GM13977 (cell line): Measurements from ENCODE around the gene CCN5.

Experiments used
- DNase-seq: peaks from one replicate; pipeline ENCODE4 v3.0.0; 2012; ENCODE audit warnings: low spot score
- in situ Hi-C: fragments of 300-500 bp; cut with MboI; formaldehyde crosslinking; loops from one replicate; pipeline ENCODE4 v1.12.0; 2022; ENCODE audit warnings: low sequenced_read_pairs, low pct_unique_long_range_greater_than_20kb, mixed read lengths, inconsistent platforms; ENCODE audit not compliant: unreplicated experiment
- TF ChIP-seq, protein P1 (sequence below): IDR thresholded peaks from 2 replicates; pipeline ENCODE4 v1.5.1; 2012; ENCODE audit warnings: mild to moderate bottlenecking, control low read depth; ENCODE audit not compliant: insufficient read depth; ENCODE audit errors: extremely low read depth, missing control alignments

Gene CCN5

DNA sequence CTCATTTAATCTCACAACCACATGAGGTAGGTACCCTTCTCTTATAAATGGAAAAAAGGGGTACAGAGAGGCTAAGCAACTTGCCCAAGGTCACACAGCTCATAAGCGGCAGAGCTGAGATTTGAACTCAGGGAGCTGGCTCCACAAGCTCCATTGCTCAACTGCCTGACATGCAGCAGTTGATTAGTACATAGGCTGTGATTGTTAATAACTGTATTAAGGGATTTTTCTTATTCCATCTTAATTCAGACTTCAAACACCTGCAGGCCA, 6.6 kb downstream of the CCN5 start:
- DNase-seq, result no peak
- TF ChIP-seq, protein P1, sequence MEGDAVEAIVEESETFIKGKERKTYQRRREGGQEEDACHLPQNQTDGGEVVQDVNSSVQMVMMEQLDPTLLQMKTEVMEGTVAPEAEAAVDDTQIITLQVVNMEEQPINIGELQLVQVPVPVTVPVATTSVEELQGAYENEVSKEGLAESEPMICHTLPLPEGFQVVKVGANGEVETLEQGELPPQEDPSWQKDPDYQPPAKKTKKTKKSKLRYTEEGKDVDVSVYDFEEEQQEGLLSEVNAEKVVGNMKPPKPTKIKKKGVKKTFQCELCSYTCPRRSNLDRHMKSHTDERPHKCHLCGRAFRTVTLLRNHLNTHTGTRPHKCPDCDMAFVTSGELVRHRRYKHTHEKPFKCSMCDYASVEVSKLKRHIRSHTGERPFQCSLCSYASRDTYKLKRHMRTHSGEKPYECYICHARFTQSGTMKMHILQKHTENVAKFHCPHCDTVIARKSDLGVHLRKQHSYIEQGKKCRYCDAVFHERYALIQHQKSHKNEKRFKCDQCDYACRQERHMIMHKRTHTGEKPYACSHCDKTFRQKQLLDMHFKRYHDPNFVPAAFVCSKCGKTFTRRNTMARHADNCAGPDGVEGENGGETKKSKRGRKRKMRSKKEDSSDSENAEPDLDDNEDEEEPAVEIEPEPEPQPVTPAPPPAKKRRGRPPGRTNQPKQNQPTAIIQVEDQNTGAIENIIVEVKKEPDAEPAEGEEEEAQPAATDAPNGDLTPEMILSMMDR, result no peak
- in situ Hi-C loops, result no loop called here

DNA sequence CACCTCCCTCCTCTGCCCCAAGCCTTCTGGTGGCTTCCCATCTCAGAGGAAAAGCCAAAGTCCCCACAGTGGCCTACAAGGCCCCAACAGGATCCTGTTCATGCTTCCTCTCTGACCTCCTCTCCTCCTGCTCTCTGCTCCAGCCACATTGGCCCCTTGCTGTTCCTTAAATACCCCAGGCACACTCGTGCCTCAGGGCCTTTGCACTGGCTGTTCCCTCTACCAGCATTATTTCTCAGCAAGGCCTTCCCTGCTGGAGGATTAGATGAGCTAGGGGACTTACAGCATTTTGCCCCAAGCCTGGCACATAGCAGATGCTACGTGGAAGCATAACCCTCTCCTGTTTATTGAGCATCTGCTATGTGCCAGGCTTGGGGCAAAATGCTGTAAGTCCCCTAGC, 7.8 kb downstream of the CCN5 start:
- TF ChIP-seq, protein P1, result no peak
- in situ Hi-C loops, result no loop called here

DNA sequence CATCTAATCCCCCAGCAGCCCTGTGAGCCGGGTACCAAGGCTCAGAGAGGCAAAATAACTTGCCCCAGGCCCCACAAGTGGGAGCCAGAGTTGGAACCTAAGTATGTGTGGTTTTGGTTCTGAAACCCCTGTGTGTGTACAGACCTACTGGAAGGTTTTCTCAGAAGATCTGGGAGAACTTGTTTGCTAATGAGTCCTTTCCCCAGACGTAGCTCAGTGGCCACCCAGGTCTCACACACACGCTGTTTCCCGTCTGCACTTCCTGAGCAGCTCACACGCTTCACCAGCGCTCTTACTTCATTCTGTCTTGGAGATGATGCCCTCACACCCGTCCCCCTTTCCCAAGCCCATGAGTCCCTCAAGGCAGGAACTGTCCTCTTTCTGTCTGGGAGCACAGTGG, 8.2 kb downstream of the CCN5 start:
- DNase-seq, result no peak
- TF ChIP-seq, protein P1, result no peak
- in situ Hi-C loops, result no loop called here

More for the DNA sequence above, 7.8 kb downstream of the CCN5 start:
- no peak for DNase-seq

DNA sequence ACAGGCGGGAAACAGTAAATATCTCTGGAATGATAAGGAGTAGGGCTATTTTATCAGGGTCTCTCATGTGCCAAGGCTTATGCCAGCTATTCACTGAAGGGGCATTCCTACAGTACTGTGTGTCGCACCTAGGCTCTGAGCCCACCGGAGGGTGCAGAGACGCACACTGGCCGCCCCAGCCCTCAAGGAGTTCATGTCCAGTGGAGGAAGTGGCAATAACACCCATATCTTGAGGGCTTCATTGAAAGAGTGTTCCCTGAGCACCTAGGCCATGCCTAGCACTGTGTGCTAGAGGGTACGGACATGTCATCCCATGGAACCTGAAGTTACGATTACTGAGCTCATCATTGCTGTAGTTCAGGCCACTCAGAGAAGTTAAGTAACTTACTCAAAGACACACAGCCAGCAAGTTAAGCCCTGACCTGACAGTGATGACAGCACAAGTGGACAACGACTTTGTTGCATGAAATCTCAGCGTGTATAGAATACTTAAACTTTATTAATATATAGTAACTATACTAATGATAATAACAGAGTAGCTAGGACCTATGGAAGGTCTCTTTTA, 8.7 kb downstream of the CCN5 start:
- in situ Hi-C loops, result no loop called here
- TF ChIP-seq, protein P1, result no peak
- no peak for DNase-seq

DNA sequence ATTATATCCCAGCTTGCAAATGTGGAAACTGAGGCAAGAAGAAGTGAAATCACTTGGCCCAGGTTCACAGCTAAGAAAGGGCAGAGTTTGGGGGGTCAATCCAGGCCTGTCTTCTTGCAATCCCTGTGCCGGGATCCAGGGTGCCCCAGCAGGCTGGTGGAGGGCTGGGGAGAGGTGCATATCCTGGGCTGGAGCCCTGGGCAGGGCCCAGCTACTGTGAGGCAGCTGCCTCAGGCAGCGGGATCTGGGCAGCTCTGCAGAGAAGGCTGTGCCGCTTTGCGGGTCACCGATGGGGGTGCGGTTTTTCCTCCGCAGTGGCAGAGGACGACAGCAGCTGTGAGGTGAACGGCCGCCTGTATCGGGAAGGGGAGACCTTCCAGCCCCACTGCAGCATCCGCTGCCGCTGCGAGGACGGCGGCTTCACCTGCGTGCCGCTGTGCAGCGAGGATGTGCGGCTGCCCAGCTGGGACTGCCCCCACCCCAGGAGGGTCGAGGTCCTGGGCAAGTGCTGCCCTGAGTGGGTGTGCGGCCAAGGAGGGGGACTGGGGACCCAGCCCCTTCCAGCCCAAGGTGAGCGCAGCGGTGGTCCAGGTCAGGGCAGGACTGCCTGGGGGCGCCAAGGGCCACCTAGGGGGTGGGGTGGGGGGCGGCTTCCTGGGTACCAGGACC, 9.4 kb downstream of the CCN5 start:
- in situ Hi-C loops, result no loop called here
- TF ChIP-seq, protein P1, result no peak
- no peak for DNase-seq

DNA sequence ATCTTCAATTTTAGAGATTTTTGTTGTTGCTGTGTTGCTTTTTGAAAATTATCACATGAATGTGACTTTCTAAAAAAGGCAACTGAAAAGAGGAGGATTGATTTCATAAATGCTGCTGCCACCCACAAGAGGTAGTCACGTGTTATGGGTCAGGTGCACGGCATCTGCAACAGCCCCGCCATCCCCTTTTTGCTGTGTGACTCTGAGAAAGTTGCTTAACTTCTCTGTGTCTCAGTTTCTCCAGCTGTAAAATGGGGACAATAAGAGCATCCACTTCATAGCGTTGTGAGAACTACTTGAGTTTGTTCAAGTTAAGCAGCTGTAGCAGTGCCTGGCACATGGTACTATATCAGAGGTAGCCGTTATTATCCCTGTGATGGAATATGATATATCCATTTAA, 10.7 kb downstream of the CCN5 start:
- no peak for DNase-seq
- TF ChIP-seq, protein P1, result no peak
- in situ Hi-C loops, result no loop called here
